HL-60 (cell line): ENCODE measurements around the gene HIGD1A.

Source experiments
- GABPA ChIP-seq: IDR thresholded peaks from 2 replicates; pipeline ENCODE4 v1.6.1; 2012; ENCODE audit warnings: low read depth
- POLR2AphosphoS5 ChIP-seq: IDR thresholded peaks from 2 replicates; pipeline ENCODE4 v1.6.1; 2012; ENCODE audit warnings: low read depth
- SPI1 ChIP-seq: IDR thresholded peaks from 2 replicates; pipeline ENCODE4 v1.6.1; 2012; ENCODE audit warnings: low read depth, mild to moderate bottlenecking, borderline replicate concordance
- TF ChIP-seq, protein P1 (sequence below): IDR thresholded peaks from one replicate; pipeline ENCODE4 v1.5.1; 2011; ENCODE audit warnings: low read length, control low read depth, inconsistent platforms; ENCODE audit not compliant: insufficient read depth
- TF ChIP-seq, protein P2 (sequence below): IDR thresholded peaks from 2 replicates; pipeline ENCODE4 v1.6.1; 2012; ENCODE audit warnings: low read depth; ENCODE audit not compliant: insufficient replicate concordance

DNA sequence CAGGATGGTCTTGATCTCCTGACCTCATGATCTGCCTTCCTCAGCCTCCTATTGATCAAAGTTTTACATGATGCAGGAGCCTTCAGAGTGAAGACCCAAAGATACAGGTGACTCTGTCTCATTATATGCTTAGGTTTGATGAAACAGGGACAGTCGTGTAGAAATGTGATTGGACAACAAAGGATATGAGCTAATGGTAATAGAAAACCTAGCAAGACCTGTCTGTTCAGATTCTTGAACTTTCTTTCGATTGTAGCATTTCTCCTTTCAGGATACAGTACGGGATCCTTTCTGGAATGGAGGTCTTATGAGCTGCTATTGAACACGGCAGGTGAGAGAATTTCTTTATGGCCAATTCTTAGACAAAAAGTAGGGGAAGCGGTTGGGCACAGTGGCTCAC is 4.9 kb upstream of the HIGD1A start, which contains the start of gene ACKR2:
- TF ChIP-seq, protein P1, sequence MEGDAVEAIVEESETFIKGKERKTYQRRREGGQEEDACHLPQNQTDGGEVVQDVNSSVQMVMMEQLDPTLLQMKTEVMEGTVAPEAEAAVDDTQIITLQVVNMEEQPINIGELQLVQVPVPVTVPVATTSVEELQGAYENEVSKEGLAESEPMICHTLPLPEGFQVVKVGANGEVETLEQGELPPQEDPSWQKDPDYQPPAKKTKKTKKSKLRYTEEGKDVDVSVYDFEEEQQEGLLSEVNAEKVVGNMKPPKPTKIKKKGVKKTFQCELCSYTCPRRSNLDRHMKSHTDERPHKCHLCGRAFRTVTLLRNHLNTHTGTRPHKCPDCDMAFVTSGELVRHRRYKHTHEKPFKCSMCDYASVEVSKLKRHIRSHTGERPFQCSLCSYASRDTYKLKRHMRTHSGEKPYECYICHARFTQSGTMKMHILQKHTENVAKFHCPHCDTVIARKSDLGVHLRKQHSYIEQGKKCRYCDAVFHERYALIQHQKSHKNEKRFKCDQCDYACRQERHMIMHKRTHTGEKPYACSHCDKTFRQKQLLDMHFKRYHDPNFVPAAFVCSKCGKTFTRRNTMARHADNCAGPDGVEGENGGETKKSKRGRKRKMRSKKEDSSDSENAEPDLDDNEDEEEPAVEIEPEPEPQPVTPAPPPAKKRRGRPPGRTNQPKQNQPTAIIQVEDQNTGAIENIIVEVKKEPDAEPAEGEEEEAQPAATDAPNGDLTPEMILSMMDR = no peak
- TF ChIP-seq POLR2AphosphoS5 (no peak), GABPA (no peak), SPI1 (no peak)
- TF ChIP-seq, protein P2, sequence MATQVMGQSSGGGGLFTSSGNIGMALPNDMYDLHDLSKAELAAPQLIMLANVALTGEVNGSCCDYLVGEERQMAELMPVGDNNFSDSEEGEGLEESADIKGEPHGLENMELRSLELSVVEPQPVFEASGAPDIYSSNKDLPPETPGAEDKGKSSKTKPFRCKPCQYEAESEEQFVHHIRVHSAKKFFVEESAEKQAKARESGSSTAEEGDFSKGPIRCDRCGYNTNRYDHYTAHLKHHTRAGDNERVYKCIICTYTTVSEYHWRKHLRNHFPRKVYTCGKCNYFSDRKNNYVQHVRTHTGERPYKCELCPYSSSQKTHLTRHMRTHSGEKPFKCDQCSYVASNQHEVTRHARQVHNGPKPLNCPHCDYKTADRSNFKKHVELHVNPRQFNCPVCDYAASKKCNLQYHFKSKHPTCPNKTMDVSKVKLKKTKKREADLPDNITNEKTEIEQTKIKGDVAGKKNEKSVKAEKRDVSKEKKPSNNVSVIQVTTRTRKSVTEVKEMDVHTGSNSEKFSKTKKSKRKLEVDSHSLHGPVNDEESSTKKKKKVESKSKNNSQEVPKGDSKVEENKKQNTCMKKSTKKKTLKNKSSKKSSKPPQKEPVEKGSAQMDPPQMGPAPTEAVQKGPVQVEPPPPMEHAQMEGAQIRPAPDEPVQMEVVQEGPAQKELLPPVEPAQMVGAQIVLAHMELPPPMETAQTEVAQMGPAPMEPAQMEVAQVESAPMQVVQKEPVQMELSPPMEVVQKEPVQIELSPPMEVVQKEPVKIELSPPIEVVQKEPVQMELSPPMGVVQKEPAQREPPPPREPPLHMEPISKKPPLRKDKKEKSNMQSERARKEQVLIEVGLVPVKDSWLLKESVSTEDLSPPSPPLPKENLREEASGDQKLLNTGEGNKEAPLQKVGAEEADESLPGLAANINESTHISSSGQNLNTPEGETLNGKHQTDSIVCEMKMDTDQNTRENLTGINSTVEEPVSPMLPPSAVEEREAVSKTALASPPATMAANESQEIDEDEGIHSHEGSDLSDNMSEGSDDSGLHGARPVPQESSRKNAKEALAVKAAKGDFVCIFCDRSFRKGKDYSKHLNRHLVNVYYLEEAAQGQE = no peak
